NCI-H2196 treated with DMSO at 0.1 percent for 48 hours (cell line): ENCODE measurements around the gene TRAPPC11.
"Not testable (repeated sequence)": the region's sequence is repeated elsewhere in the genome, so short reads cannot be mapped to it uniquely, and the experiment has no call there.

Experiments used
- DNase-seq: peaks from one replicate; lab custom pipeline; 2025; ENCODE audit not compliant: unreplicated experiment; lab: John Stamatoyannopoulos, UW

Gene TRAPPC11

DNA sequence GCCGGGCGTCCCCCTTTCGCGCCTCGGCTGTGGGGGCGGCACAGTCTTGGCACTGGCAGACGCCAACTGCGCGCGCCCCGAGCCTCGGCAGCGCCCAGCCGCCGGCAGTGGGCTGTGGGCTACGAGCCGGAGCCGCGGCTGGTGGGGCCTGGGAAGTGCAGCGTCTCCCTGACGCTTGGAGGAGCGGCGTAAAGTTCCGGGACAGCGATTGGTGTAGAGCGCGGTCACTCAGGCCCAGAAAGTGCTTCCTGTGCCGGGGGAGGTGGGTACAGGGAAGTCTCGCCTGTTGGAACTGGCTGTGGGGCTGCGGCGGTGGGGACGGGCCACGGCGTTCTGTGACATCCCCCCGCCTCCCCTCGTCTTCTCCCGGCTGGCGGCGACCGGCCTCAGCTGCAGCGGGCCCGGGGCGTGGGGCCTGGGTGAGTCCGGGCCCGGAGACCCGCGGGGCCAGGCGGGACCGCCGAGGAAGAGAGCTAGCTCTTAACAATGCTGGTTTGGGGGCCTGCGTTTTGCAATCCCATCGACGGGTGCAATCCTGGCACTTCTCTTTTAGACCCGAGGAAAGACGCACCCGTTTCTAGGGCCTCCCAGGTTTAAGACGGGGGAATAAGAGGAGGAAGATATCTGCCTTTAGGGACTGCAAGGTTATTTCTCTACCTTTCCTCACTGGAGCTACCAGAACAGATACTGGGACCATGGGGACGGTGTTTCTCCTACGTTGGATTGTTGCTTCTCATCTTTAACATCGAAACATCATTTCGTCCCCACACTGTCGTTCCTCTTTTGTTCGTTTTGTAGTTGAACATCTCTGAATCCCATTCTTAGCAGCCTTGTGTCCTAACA is at the start of gene TRAPPC11, which contains the start of gene RWDD4:
TRAPPC11 (plus strand) TSS at position 265 of the 843 bp plus-strand sequence. CDS start 4,575 bp downstream, outside the sequence.
RWDD4 (minus strand) TSS at position 157 of the 843 bp plus-strand sequence. CDS start 233 bp downstream, outside the sequence.
- DNase-seq = peak; percentile 57

DNA sequence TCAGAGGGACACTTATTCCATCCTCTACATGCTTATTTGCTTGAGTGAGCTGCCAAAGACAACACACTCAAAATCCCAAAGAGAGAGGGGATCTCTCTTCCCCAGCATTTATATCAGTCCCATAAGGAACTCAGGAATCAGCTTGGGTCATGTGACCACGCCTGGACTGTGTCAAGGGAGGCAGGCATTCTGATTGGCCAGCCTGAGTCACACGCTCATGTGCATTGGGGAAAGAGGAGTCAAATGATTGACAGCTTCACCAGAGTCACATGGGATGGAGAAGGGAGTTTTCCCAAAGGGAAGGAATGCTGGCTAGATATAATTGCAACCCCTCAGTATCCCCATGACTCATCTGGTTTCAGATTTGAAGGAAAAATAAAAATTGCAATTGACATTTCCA is 49.1 kb upstream of the TRAPPC11 start:
- DNase-seq = no peak

DNA sequence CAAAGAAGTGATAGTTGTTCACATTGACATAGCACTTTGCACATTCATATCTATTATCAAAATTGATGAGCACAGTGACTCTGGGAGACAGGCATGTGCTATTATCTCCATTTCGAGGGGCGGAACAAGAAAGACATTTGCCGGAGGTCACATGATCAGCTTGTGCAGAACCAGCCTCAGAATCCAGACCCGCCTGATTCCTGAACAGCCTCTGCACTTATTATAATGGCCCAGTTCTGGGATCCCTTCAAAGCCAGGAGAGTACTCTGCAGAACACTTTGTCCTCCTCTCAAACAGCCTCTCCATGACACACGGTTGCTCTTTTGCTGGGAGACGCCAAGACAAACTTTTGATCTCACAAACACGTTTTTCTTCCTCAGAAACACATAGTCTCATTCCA is 48.5 kb upstream of the TRAPPC11 start:
- DNase-seq = no peak

DNA sequence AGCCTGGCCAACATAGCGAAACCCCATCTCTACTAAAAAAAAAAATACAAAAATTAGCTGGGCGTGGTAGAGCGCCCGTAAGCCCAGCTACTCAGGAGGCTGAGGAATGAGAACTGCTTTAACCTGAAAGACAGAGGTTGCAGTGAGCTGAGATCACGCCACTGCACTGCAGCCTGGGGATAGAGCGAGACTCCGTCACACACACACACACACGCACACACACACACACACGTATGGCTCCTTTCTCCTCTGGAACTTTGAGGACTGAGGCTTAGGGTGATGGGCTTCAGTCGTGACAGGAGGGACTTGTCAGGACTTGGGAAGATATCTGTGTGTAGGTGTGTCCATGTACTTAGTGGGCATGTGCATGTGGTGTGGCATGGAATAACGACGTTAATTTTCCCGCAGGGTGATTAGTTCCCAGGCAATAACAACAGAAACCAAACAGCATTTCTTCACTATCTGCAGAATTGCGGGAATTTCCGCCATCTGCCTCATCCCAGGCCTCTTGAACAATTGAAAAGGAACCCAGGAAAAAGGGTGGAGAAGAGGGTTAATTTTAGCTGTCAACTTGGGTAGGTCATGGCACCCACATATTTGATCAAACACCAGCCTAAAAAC is 47.8 kb upstream of the TRAPPC11 start:
- DNase-seq = no peak

DNA sequence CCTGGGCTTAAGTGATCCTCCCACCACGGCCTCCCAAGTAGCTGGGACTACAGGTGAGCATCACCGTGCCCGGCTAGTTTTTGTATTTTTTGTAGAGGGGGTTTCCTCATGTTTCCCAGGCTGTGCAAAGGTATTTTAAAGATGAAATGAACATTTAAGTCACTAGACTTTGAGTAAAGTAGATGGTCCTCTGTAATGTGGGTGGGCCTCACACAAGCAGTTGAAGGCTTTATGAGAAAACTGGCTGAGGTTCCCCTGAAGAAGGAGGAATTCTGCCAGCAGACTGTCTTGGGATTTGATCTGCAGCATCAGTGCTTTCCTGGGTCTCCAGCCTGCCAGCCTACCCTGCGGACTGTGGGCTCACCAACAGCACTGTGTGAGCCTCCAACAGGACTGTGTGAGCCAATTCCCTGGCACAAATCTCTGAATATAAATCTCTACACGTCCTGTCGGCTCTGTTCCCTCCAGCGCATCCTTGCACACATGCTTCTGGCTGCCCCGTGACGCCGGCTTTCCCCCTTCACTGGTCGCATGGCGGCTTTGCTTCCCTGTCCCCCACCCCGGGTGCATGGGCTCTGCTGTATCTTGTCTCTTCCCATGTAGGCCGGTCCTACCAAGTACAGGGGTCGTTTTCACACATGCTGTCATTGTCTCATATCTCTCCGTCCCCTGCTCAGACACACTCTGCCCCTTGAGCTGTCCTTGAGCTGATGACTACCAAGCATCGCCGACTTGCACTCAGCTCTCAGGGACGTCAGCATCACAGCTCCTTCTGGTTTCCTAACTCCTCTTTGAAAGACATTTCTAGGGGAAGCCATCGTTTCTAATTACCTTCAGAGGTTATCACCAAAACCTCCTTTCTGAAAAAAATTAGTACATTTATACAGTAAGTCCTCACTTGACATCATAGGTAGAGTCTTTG is 46.5 kb upstream of the TRAPPC11 start:
- no peak for DNase-seq

DNA sequence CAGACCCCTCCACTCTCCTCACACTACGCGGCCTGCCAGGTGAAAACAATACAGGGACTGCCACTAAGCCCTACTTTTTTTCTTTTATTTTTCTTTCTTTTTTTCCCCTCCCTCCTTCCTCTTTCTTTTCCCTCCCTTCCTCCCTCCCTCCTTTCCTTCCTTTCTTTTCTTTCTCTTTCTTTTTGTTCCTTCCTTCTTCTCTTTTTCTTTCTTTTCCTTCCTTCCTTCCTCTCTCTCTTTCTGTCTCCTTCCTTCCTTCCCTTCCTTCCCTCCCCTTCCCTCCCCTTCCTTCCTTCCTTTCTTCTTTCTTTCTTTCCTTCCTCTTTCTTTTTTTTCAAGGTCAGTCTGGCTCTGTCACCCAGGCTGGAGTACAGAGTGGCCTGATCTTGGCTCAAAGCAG is 42.0 kb upstream of the TRAPPC11 start:
- no peak for DNase-seq

DNA sequence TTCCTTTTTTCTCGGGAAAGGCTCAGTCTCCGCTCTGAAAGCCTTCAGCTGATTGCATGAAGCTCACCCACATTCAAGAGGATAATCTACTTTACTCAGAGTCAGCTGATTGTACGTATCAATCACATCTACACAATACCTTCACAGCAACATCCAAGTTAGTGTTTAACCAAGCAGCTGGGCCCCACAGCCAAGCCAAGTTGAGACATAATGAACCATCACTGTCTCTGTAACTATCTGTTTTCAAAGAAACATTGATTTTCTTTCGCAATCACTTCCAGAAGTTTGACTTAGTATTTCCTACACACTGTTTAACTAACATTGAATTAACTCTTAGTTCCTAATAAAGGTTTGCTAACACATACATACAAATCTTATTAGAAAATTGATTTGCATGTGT is 40.4 kb upstream of the TRAPPC11 start:
- DNase-seq = no peak

DNA sequence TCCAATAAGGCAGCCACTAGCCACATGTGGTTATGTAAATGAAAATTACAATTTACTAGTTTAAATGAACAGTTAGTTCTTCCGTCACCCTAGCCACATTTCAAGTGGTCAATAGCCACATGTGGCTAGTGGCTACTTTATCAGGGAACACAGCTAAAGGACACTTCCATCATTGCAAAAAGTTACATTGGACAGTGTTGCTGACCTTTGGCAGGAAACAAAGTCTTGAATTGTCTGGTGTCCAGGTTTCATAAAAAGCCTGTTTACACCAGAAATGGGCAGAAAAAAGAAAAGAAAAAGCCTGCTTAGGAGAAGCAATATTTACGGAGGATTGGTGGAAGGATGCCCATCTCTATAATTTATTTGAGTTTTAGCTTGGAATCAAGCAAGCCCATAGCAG is 38.7 kb upstream of the TRAPPC11 start:
- no peak for DNase-seq

DNA sequence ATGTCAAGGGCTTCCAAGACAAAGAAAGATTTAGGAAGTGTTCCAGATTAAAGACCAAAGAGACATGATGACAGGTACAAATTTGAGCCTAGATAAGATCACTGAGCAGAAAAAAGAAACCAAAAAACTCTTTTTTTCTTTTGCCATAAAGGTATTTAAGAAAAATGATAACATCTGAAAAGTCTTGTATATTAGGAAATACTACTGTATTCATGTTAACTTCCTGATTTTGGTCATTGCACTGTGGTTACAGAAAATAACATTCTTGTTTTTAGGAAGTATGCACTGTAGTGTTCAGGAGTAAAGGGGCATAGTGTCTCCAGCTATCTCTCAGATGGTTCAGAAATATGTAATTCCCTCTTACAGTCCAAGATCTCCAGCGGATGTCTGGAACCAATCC is 37.2 kb upstream of the TRAPPC11 start:
- no peak for DNase-seq

DNA sequence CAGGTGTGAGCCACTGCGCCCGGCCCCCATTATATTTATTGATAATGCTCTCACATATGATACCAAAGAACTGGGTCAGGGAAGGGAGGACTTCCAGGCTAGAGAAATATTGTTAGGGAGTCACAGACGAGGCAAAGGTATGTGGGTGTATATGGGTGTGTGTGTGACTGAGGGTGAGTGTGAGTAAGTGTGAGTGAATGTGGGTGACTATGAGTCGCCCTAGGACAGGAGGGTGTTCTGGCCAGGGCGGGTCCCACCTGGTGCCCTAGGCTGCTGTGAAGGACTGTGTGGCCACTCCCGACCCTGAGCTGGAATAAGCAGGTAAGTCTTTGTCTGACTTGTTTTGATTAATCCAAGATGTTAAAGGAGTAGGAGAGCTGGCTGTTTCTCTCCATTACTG is 34.5 kb upstream of the TRAPPC11 start:
- no peak for DNase-seq

DNA sequence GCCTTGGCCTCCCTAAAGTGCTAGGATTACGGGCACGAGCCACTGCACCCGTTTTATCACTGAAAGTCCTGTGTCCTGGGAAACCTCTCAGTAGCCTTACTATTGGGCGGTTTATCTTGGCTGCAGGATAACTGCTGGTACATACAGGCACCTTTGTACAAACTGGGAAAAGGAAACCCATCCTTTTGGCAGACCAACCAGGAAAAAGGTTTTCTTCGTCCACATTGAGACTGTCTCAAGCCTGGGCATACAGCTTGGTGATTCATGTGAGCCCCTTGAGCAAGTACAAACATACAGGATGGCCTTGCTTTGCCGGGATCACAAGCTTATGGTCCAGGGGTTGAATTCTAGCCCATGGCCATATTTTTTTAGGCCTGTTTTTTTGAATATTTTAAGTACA is 32.9 kb upstream of the TRAPPC11 start:
- no peak for DNase-seq

DNA sequence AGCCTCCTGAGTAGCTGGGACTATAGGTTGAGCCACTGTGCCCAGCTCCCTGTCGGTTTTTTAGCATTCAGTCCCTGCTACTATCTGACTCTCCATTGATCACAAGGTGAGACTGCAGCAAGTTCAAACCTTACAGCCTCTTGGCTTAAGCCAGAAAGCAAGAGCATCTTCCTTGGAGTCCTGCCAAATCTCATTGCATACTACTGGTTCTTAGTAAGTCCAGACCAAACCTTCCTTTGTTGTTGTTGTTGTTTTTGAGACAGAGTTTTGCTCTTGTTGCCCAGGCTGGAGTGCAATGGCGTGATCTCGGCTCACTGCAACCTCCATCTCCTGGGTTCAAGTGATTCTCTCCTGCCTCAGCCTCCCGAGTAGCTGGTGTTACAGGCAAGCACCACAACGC is 31.8 kb upstream of the TRAPPC11 start:
- not testable (repeated sequence) for DNase-seq

DNA sequence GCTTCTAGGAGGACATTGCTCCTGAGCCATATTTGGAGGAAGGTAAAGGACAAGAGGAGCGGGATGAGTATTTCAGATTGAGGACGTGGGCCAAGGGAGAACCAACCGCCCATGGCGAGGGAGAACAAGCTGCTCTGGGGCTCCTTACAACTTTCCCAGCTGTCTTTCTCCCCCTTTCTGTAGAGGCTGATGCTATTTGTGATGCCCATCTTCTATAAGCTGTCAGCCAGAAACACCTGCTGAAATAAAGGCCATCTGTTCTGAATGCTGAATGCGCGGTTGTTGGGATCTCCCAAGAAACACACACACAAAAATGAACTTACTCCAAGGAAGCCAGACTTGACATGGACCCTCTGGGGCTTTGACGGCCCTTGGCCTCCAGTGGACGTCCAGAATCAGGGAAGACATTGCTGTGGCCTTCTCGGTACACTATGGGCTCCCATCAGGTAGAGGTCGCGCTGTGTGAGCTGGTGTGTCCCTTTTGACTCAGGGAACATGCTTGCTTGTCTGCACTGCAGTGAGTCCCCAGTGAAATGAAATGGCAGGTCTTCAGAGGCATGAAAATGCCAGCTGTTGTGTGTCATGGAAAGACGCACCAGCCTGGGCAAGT is 31.0 kb upstream of the TRAPPC11 start:
- DNase-seq = no peak

DNA sequence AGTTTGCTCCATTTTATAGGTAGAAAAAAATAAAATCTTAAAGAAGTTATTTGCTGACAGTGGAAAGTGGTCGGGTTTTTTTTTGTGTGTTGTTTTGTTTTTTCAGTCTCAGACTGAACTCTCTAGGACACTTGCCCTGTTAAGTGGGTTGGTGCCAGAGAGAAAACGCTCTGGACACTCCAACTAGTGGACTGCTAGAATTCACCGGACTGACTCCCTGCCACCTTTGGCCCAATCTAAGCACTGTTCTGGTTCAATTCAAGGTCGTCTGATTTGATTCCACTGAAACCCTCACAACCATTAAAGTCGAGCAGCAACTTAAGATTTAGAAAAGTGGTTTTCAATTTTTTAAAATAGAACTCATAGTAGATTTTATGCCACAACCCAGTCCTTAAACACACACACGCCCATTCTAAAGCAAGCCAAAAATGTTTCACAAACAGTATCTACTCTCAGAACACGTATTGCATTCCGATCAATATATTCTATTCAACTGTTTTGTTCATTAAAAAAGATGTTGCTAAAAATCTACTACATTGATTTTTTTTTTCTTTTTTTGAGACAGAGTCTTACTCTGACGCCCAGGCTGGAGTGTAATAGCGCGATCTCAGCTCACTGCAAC is 27.4 kb upstream of the TRAPPC11 start:
- DNase-seq = no peak

DNA sequence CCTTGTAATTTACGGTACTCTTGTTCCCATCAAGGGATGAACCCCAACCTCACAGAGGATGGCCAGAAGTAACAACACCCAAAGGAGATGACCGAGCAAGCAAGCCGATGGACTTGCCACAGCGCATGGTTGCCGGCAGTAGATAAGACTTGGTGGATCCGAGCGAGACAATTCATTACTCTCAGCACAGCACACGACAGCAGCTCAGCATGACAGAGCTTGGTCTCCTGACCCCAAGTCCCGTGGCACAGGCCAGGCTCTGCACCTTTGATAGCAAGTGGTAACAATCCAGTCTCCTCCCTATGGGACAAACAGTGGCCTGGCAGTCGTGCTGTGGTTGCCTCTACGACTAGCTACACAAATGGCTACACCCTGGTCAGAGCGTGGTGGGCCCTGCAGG is 26.4 kb upstream of the TRAPPC11 start:
- no peak for DNase-seq

DNA sequence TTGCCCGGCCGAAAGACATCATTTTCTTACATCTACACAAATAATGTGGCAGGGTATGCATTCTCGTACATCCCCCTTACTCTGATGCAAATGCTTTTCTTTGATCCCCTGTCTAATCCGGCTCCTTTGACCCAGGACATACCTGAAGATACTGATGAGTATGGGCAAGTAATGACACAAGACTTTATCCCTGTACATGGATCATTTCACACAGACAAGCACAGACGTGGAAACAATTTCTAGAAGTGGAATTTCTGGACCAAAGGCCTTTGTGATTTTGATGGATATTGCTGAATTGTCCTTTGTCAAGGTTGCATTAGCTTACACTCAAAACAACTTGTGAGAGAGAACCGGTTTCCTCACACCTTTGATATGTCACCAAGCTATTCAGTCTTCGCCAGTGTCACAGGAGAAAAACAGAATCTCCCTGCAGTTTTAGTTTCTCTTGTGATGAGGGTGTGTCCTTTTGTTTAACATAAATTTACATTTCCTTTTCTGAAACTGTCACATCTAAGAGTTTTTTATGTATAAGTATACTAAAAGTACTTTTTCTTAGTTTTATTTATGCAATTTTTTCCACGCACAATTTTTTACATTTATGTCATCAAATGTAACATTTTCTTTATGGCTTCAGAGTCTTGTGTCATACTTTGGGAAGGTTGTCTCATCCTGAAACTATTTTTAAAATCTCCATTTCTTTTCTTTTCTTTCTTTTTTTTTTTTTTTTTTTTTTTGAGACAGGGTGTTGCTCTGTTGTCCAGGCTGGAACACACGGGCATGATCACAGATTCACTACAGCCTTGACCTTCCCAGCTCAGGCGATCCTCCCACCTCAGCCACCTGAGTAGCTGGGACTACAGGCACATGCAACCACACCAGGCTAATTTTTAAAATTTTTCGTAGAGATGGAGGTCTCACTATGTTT is 25.4 kb upstream of the TRAPPC11 start:
- no peak for DNase-seq

DNA sequence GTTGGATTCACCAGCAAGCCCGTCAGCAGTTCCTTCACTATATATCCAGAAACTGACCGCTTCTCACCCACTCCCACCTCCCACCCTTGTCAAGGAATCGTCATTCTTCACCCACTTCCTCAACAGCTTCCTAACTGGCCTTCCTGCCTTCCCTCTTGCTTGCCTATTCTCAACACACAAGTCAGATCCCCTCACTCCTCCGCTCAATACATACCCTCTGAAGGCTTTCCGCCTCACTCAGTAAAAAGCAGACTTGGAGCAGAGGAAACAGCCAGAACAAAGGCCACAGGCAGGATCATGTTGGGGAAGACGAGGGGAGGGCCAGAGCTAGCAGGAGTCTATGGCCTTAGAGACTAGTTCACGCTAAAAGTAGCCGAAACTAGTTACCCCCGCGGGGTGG is 23.8 kb upstream of the TRAPPC11 start:
- no peak for DNase-seq

DNA sequence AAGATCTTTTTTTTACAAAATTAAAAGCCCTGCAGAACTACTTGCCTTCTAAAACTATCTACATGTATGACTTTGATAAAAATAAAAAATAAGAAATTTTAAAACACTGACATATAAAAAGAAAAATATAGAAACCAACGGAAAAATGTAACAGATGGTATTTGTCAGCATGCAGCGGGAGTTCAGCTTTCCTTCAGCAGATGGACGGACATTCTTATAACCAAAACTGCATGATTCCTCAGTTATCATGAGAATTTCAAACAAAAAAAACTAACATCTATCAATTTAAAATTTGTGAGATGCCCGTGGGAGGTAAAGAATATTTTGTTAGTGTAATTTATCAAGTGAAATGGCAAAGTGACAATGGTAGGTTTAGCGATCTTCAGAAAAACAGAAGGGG is 23.4 kb upstream of the TRAPPC11 start:
- DNase-seq = no peak

DNA sequence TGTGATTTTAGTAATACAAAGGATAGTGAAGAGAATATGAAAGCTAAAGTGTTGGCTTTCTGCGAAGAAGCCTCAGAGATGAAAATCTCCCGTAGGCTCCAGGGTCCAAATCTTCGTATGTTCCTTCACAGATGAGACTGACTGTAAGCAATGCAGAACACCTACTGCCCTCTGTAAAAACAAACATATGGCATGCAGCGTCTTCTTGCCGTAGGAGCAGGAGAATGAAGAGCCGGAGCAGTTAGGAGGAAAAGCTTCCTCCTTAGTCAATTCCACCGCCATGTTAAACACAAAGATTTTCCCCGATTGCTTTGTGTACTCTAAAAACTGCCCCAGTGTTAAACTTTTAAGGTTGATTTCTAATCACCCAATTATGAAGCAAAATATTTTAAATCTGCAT is 22.6 kb upstream of the TRAPPC11 start:
- DNase-seq = no peak

DNA sequence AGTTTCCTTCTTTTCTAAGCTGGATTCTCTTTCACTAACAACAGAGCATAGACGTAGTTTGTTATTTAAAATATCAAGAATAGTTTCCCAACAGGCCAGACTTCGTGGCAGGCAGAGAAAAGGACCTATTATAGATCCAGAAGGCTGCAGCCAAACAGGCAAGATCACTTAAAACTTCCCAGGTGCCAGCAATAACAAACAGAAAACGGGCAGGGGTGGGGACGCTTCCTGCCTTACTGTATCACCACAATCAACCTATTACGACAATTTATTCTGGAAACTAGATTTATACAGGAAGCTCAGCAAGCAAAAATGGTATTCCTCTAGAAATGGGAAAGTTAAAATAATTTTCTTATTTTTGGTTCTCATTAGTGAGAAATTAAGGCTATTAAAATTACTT is 22.2 kb upstream of the TRAPPC11 start:
- no peak for DNase-seq
